Measurements from ENCODE around the gene PHF21B.

The PHF21B gene

GRCh38 chr22:44842417-44842816, 167.4 kb downstream of the PHF21B start:
- Mint-ChIP-seq H3K4me3 (no peak overlapping the region), H3K36me3 (no peaks in the 10 kb centered on the region), H3K27ac (no peak overlapping the region), H3K9me3 (peaks cover 4% of the 10 kb centered on the region), H3K4me1 (no peaks in the 10 kb centered on the region), H3K27me3 (peaks cover 5% of the 10 kb centered on the region)
- DNase-seq (ENCODE audit: low spot score in 2 of 2) (no peak), ATAC-seq (ENCODE audit: low read depth) (no peak)

- Mint-ChIP-seq H3K4me3 (no peak overlapping the region), H3K27ac (no peak overlapping the region), H3K27me3 (peaks cover 5% of the 10 kb centered on the region), H3K36me3 (no peaks in the 10 kb centered on the region), H3K4me1 (no peaks in the 10 kb centered on the region), H3K9me3 (peaks cover 4% of the 10 kb centered on the region)
- DNase-seq (ENCODE audit: low spot score in 2 of 2): no peak
- ATAC-seq (ENCODE audit: low read depth): no peak
These were observed 169.0 kb downstream of the PHF21B start for GRCh38 chr22:44840611-44841322.

GRCh38 chr22:44839721-44840120, 170.1 kb downstream of the PHF21B start:
- Mint-ChIP-seq H3K36me3 (peaks cover 1% of the 10 kb centered on the region), H3K9me3 (peaks cover 4% of the 10 kb centered on the region), H3K27ac (no peak overlapping the region), H3K4me3 (no peak overlapping the region), H3K27me3 (peaks cover 5% of the 10 kb centered on the region), H3K4me1 (no peaks in the 10 kb centered on the region)
- no peak for ATAC-seq (ENCODE audit: low read depth)
- DNase-seq (ENCODE audit: low spot score in 2 of 2): no peak

GRCh38 chr22:44839061-44839460, 170.7 kb downstream of the PHF21B start:
- Mint-ChIP-seq H3K9me3 (peaks cover 8% of the 10 kb centered on the region), H3K36me3 (peaks cover 2% of the 10 kb centered on the region), H3K27me3 (peaks cover 5% of the 10 kb centered on the region), H3K27ac (no peak overlapping the region), H3K4me3 (no peak overlapping the region), H3K4me1 (no peaks in the 10 kb centered on the region)
- DNase-seq (ENCODE audit: low spot score in 2 of 2) (no peak), ATAC-seq (ENCODE audit: low read depth) (no peak)

GRCh38 chr22:44838316-44839016, 171.3 kb downstream of the PHF21B start:
- ATAC-seq (ENCODE audit: low read depth): no peak
- Mint-ChIP-seq H3K27me3 (peaks cover 5% of the 10 kb centered on the region), H3K27ac (no peak overlapping the region), H3K9me3 (peaks cover 10% of the 10 kb centered on the region), H3K4me1 (no peaks in the 10 kb centered on the region), H3K36me3 (peaks cover 3% of the 10 kb centered on the region), H3K4me3 (no peak overlapping the region)
- DNase-seq (ENCODE audit: low spot score in 2 of 2): no peak

- H3K36me3 Mint-ChIP-seq: peaks cover 5% of the 10 kb centered on the region
- H3K27ac Mint-ChIP-seq: no peak overlapping the region
- H3K4me3 Mint-ChIP-seq: no peak overlapping the region
- H3K27me3 Mint-ChIP-seq: peaks cover 5% of the 10 kb centered on the region
- no peaks in the 10 kb centered on the region for H3K4me1 Mint-ChIP-seq
- no peak for ATAC-seq (ENCODE audit: low read depth)
- no peak for DNase-seq (ENCODE audit: low spot score in 2 of 2)
- peaks cover 13% of the 10 kb centered on the region for H3K9me3 Mint-ChIP-seq
These were observed 172.3 kb downstream of the PHF21B start for GRCh38 chr22:44837481-44837880.

GRCh38 chr22:44834065-44834464, 175.7 kb downstream of the PHF21B start:
- no peak overlapping the region for H3K27ac Mint-ChIP-seq
- peaks cover 5% of the 10 kb centered on the region for H3K36me3 Mint-ChIP-seq
- H3K27me3 Mint-ChIP-seq: no peaks in the 10 kb centered on the region
- DNase-seq (ENCODE audit: low spot score in 2 of 2) (no peak), ATAC-seq (ENCODE audit: low read depth) (no peak)
- H3K4me3 Mint-ChIP-seq: no peak overlapping the region
- H3K4me1 Mint-ChIP-seq: no peaks in the 10 kb centered on the region
- H3K9me3 Mint-ChIP-seq: peaks cover 14% of the 10 kb centered on the region

GRCh38 chr22:44831885-44832284, 177.9 kb downstream of the PHF21B start:
- peaks cover 3% of the 10 kb centered on the region for H3K27me3 Mint-ChIP-seq
- H3K27ac Mint-ChIP-seq: no peak overlapping the region
- H3K36me3 Mint-ChIP-seq: peaks cover 5% of the 10 kb centered on the region
- H3K4me1 Mint-ChIP-seq: peaks cover 3% of the 10 kb centered on the region
- DNase-seq (ENCODE audit: low spot score in 2 of 2) (no peak), ATAC-seq (ENCODE audit: low read depth) (no peak)
- H3K4me3 Mint-ChIP-seq: no peak overlapping the region
- H3K9me3 Mint-ChIP-seq: peaks cover 14% of the 10 kb centered on the region
